AG10803 (cell line): ENCODE data around the gene ISX.

Experiments used
- DNase-seq: peaks from one replicate; pipeline ENCODE4 v3.0.0; 2010; ENCODE audit warnings: low read depth
- H3K4me3 ChIP-seq: 2 replicates; pipeline ENCODE4 v1.5.1; 2011; ENCODE audit warnings: mild to moderate bottlenecking, low read length, control low read depth
- CTCF ChIP-seq: conservative IDR thresholded peaks from 2 replicates; pipeline ENCODE4 v1.5.1; 2011; ENCODE audit warnings: mild to moderate bottlenecking, low read length, control low read depth, inconsistent platforms

Gene ISX

GRCh38 chr22:35051791-35052190, 14.2 kb upstream of the ISX start:
- no peak overlapping the region for H3K4me3 ChIP-seq
- TF ChIP-seq CTCF: no peak
- DNase-seq: no peak

GRCh38 chr22:35053060-35053835, 12.7 kb upstream of the ISX start:
- no peak for DNase-seq
- no peak overlapping the region for H3K4me3 ChIP-seq
- no peak for TF ChIP-seq CTCF

GRCh38 chr22:35054064-35054463, 11.9 kb upstream of the ISX start:
- TF ChIP-seq CTCF: no peak
- no peak for DNase-seq
- H3K4me3 ChIP-seq: no peak overlapping the region

- DNase-seq: no peak
- H3K4me3 ChIP-seq: no peak overlapping the region
- TF ChIP-seq CTCF: no peak
Measured at GRCh38 chr22:35056486-35056885, 9.5 kb upstream of the ISX start.

GRCh38 chr22:35057155-35057554, 8.8 kb upstream of the ISX start:
- H3K4me3 ChIP-seq: no peak overlapping the region
- no peak for TF ChIP-seq CTCF
- DNase-seq: no peak

- no peak overlapping the region for H3K4me3 ChIP-seq
- no peak for TF ChIP-seq CTCF
- DNase-seq: no peak
Measured at GRCh38 chr22:35059632-35060031, 6.3 kb upstream of the ISX start.

- no peak overlapping the region for H3K4me3 ChIP-seq
- DNase-seq: no peak
- no peak for TF ChIP-seq CTCF
Measured at GRCh38 chr22:35064664-35065063, 1.3 kb upstream of the ISX start.
